Keratinocyte (primary cell): ENCODE results near the gene NT5C1A. TPM values are rescaled to one million over a fixed set of nuclear protein-coding genes. Genes with fewer than 3 reads are reported as not detected.

Source experiments
- DNase-seq: peaks from one replicate; pipeline ENCODE4 v3.0.0-alpha.2; 2011; ENCODE audit warnings: low read depth, missing footprints, low spot score
- FAIRE-seq: peaks from 2 replicates; lab custom pipeline; 2011; peaks lifted over from hg19 to GRCh38; lab: Jason Lieb, UNC
- H2AFZ ChIP-seq: 2 replicates; pipeline ENCODE4 v1.6.0; 2012; ENCODE audit warnings: low read length, control low read depth, inconsistent platforms; ENCODE audit not compliant: control insufficient read depth
- H3K27ac ChIP-seq: 2 replicates; pipeline ENCODE4 v1.5.1; 2011; ENCODE audit warnings: low read length; ENCODE audit not compliant: control insufficient read depth, insufficient read depth
- H3K27me3 ChIP-seq: 3 replicates; pipeline ENCODE4 v1.6.0; 2011; ENCODE audit warnings: low read length; ENCODE audit not compliant: control insufficient read depth, insufficient read depth; ENCODE audit errors: extremely low read depth
- H3K36me3 ChIP-seq, 2 experiments: 2 replicates in 1 of 2; 3 replicates in 1 of 2; pipeline ENCODE4 v1.5.1; 2011; ENCODE audit warnings: low read length in 2 of 2, mild to moderate bottlenecking in 1 of 2; ENCODE audit not compliant: control insufficient read depth in 2 of 2, insufficient read depth in 2 of 2; ENCODE audit errors: extremely low read depth in 1 of 2
- H3K4me1 ChIP-seq: 3 replicates; pipeline ENCODE4 v1.5.1; 2011; ENCODE audit warnings: low read length; ENCODE audit not compliant: control insufficient read depth, insufficient read depth; ENCODE audit errors: extremely low read depth
- H3K4me2 ChIP-seq: 3 replicates; pipeline ENCODE4 v1.6.0; 2011; ENCODE audit warnings: low read depth, low read length; ENCODE audit not compliant: control insufficient read depth, insufficient read depth; ENCODE audit errors: extremely low read depth
- H3K4me3 ChIP-seq, 3 experiments: fragments of 200-600 bp in 1 of 3; sonication (generic) in 1 of 3; 2 replicates in 2 of 3; 3 replicates in 1 of 3; pipeline ENCODE4 v1.5.1; 2011 to 2016; ENCODE audit warnings: low read length in 3 of 3, mild to moderate bottlenecking in 3 of 3, control low read depth in 2 of 3, inconsistent platforms in 1 of 3, low read depth in 1 of 3, mixed read lengths in 1 of 3, mixed run types in 1 of 3, moderate library complexity in 1 of 3; ENCODE audit not compliant: control insufficient read depth in 2 of 3, insufficient read depth in 2 of 3; ENCODE audit errors: extremely low read depth in 1 of 3
- H3K79me2 ChIP-seq: 2 replicates; pipeline ENCODE4 v1.6.0; 2012; ENCODE audit warnings: low read length; ENCODE audit not compliant: control insufficient read depth, insufficient read depth
- H3K9ac ChIP-seq: 3 replicates; pipeline ENCODE4 v1.6.0; 2011; ENCODE audit warnings: low read length; ENCODE audit not compliant: control insufficient read depth, insufficient read depth; ENCODE audit errors: extremely low read depth
- H3K9me1 ChIP-seq: 3 replicates; pipeline ENCODE4 v1.6.0; 2011; ENCODE audit warnings: low read length; ENCODE audit not compliant: control insufficient read depth, insufficient read depth; ENCODE audit errors: extremely low read depth
- H3K9me3 ChIP-seq: 2 replicates; pipeline ENCODE4 v1.5.1; 2012; ENCODE audit warnings: low read depth, low read length; ENCODE audit not compliant: control insufficient read depth
- H4K20me1 ChIP-seq: 3 replicates; pipeline ENCODE4 v1.6.0; 2011; ENCODE audit warnings: low read length; ENCODE audit not compliant: control insufficient read depth, insufficient read depth; ENCODE audit errors: extremely low read depth
- EZH2 ChIP-seq: IDR thresholded peaks from one replicate; pipeline ENCODE4 v1.6.1; 2012; ENCODE audit warnings: inconsistent platforms, mild to moderate bottlenecking, low read length, moderate library complexity
- dilution Hi-C: fragments of 300-500 bp; cut with MboI; formaldehyde crosslinking; loops from one replicate; pipeline ENCODE4 v1.7.0; 2020; ENCODE audit warnings: low sequenced_read_pairs; ENCODE audit not compliant: extremely low pct_ligation_motif_present
- polyA plus RNA-seq, 5 experiments: library from polyadenylated mRNA; depleted of rRNA in 3 of 5; stranded (reverse) in 3 of 5; stranded (forward) in 1 of 5; unstranded in 1 of 5; fragments of >200 nt; gene quantifications; 1 replicate in 1 of 5; 2 replicates in 3 of 5; 3 replicates in 1 of 5; pipeline versions ENCODE4 v1.2.1 to v1.2.3, GENCODE V29; 2011 to 2012; ENCODE audit warnings: missing spikeins in 2 of 5, low read depth in 1 of 5, low replicate concordance in 1 of 5
- TF ChIP-seq, protein P1 (sequence below), 3 experiments: IDR thresholded peaks in 1 of 3; conservative IDR thresholded peaks in 1 of 3; optimal IDR thresholded peaks in 1 of 3; 2 replicates in 2 of 3; 3 replicates in 1 of 3; pipeline versions ENCODE3 to v1.5.1; 2011; ENCODE audit warnings: low read length in 3 of 3, mild to moderate bottlenecking in 3 of 3, moderate library complexity in 2 of 3, control low read depth in 1 of 3, inconsistent platforms in 1 of 3; ENCODE audit not compliant: insufficient read depth in 2 of 3; ENCODE audit errors: extremely low read depth in 1 of 3

The NT5C1A gene
- polyA plus RNA-seq, 1 donor (not counting 4 experiments of a cell fraction or from before 2014, with no cell fraction given): not detected

DNA sequence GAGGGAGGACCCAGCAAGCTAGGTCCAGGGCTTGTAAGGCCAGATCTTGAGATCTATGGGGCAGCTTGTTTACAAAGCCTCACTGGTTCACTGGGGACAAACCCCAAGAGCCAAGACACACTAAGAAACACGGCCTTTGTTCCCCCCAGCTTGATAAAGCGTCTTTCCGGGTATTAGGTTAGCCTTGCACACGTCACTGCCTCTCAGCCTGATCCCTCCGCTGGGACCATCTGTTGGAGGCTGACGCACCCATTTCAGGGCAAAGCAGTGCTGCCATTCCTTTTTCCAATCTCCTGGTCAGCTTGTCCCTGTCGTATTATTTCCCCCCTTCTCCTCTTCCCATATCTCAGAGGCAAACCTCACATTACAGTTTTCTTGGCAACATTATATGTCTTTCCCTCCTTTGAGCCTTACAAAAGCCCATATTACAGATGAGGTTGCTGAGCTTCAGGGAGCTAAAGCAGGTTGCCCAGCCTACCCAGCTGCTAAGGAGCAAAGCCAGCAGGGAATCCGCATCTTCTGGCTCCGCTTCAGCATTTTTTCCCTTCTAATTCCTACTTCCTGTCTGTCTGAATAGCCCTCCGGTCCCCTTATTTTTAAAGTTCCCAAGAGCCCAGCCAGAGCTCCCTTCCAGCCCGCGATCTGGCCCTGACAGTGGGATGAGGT, 36.6 kb downstream of the NT5C1A start:
- no peak for FAIRE-seq
- Histone ChIP-seq H3K79me2 (no peaks in the 10 kb centered on the region), H3K9ac (no peak overlapping the region), H3K9me1 (no peaks in the 10 kb centered on the region), H2AFZ (no peak overlapping the region), H3K36me3 (no peaks in the 10 kb centered on the region), H3K27me3 (peaks cover 69% of the 10 kb centered on the region), H3K9me3 (no peaks in the 10 kb centered on the region), H3K4me2 (no peak overlapping the region), H3K27ac (no peak overlapping the region), H3K4me1 (no peaks in the 10 kb centered on the region), H4K20me1 (no peaks in the 10 kb centered on the region), H3K4me3 (no peak overlapping the region)
- DNase-seq: no peak
- dilution Hi-C loops: no loop called here
- TF ChIP-seq, protein P1, sequence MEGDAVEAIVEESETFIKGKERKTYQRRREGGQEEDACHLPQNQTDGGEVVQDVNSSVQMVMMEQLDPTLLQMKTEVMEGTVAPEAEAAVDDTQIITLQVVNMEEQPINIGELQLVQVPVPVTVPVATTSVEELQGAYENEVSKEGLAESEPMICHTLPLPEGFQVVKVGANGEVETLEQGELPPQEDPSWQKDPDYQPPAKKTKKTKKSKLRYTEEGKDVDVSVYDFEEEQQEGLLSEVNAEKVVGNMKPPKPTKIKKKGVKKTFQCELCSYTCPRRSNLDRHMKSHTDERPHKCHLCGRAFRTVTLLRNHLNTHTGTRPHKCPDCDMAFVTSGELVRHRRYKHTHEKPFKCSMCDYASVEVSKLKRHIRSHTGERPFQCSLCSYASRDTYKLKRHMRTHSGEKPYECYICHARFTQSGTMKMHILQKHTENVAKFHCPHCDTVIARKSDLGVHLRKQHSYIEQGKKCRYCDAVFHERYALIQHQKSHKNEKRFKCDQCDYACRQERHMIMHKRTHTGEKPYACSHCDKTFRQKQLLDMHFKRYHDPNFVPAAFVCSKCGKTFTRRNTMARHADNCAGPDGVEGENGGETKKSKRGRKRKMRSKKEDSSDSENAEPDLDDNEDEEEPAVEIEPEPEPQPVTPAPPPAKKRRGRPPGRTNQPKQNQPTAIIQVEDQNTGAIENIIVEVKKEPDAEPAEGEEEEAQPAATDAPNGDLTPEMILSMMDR (optimal IDR thresholded peaks at IDR 0.05 in 1 of 3, IDR thresholded peaks at IDR 0.05 in 1 of 3, conservative IDR thresholded peaks at IDR 0.05 in 1 of 3; ENCODE audit: extremely low read depth in 1 of 3, insufficient read depth in 2 of 3, low read length in 3 of 3): no peak
- TF ChIP-seq EZH2: no peak

DNA sequence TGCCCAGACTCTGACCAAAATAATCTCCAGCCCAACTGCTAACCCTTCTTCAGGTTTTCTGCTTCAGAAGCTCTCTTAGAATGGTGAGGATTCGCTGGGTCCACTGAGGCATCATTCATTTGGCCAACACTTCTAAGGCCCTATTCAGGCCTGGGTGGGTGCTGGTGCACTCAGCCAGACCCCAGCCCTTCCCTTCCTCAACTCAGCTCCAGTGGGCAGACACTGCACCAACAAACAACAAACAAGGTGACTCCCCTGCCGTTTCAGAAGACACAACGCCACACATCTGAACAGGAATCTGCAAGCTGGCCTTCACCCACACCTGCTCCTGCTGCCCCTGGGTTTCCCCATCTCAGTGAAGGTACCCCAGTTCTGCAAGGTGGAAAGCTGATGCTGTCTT, 38.5 kb downstream of the NT5C1A start:
- no peaks in the 10 kb centered on the region for H4K20me1 ChIP-seq
- no peaks in the 10 kb centered on the region for H3K36me3 ChIP-seq
- H3K4me1 ChIP-seq: no peaks in the 10 kb centered on the region
- H3K9me1 ChIP-seq: no peaks in the 10 kb centered on the region
- no peaks in the 10 kb centered on the region for H3K79me2 ChIP-seq
- TF ChIP-seq, protein P1 (optimal IDR thresholded peaks at IDR 0.05 in 1 of 3, IDR thresholded peaks at IDR 0.05 in 1 of 3, conservative IDR thresholded peaks at IDR 0.05 in 1 of 3; ENCODE audit: extremely low read depth in 1 of 3, insufficient read depth in 2 of 3, low read length in 3 of 3): no peak
- peak; percentile 54 for TF ChIP-seq EZH2
- no peak overlapping the region for H3K9ac ChIP-seq
- H3K9me3 ChIP-seq: no peaks in the 10 kb centered on the region
- no peak for DNase-seq
- no peak overlapping the region for H2AFZ ChIP-seq
- H3K4me2 ChIP-seq: no peak overlapping the region
- H3K27me3 ChIP-seq: peaks cover 57% of the 10 kb centered on the region
- FAIRE-seq: no peak
- no peak overlapping the region for H3K4me3 ChIP-seq
- dilution Hi-C loops: no loop called here
- H3K27ac ChIP-seq: no peak overlapping the region
